Measurements from ENCODE around the gene KCND3.

Gene KCND3

GRCh38 chr1:111958851-111959250, 30.6 kb downstream of the KCND3 start:
- Histone ChIP-seq H3K9ac (ENCODE audit: insufficient read length) (no peak overlapping the region), H3K27ac (no peak overlapping the region), H3K36me3 (ENCODE audit: insufficient read depth, low read length) (no peaks in the 10 kb centered on the region), H3K4me3 (no peak overlapping the region), H3K9me3 (ENCODE audit: low read depth, low read length) (no peaks in the 10 kb centered on the region)
- no peak for DNase-seq (ENCODE audit: low read depth, low spot score)
- TF ChIP-seq EZH2 (IDR thresholded peaks at IDR 0.05) (no peak), POLR2AphosphoS5 (IDR thresholded peaks at IDR 0.05; ENCODE audit: borderline replicate concordance, low read depth, low read length) (no peak), FOXP2 (optimal IDR thresholded peaks at IDR 0.05; ENCODE audit: control extremely low read depth, extremely low read length, insufficient read depth) (no peak)

GRCh38 chr1:111958075-111958474, 31.4 kb downstream of the KCND3 start:
- no peak overlapping the region for H3K4me3 ChIP-seq
- DNase-seq (ENCODE audit: low read depth, low spot score) = no peak
- no peak overlapping the region for H3K27ac ChIP-seq
- no peaks in the 10 kb centered on the region for H3K9me3 ChIP-seq (ENCODE audit: low read depth, low read length)
- no peaks in the 10 kb centered on the region for H3K36me3 ChIP-seq (ENCODE audit: insufficient read depth, low read length)
- TF ChIP-seq POLR2AphosphoS5 (IDR thresholded peaks at IDR 0.05; ENCODE audit: borderline replicate concordance, low read depth, low read length) (no peak), EZH2 (IDR thresholded peaks at IDR 0.05) (no peak), FOXP2 (optimal IDR thresholded peaks at IDR 0.05; ENCODE audit: control extremely low read depth, extremely low read length, insufficient read depth) (no peak)
- H3K9ac ChIP-seq (ENCODE audit: insufficient read length) = no peak overlapping the region

- Histone ChIP-seq H3K36me3 (ENCODE audit: insufficient read depth, low read length) (no peaks in the 10 kb centered on the region), H3K4me3 (no peak overlapping the region), H3K9me3 (ENCODE audit: low read depth, low read length) (no peaks in the 10 kb centered on the region), H3K27ac (no peak overlapping the region), H3K9ac (ENCODE audit: insufficient read length) (no peak overlapping the region)
- DNase-seq (ENCODE audit: low read depth, low spot score) = no peak
- TF ChIP-seq EZH2 (IDR thresholded peaks at IDR 0.05) (no peak), POLR2AphosphoS5 (IDR thresholded peaks at IDR 0.05; ENCODE audit: borderline replicate concordance, low read depth, low read length) (no peak), FOXP2 (optimal IDR thresholded peaks at IDR 0.05; ENCODE audit: control extremely low read depth, extremely low read length, insufficient read depth) (no peak)
These were observed 33.2 kb downstream of the KCND3 start for GRCh38 chr1:111956155-111956771.

- TF ChIP-seq FOXP2 (optimal IDR thresholded peaks at IDR 0.05; ENCODE audit: control extremely low read depth, extremely low read length, insufficient read depth) (no peak), POLR2AphosphoS5 (IDR thresholded peaks at IDR 0.05; ENCODE audit: borderline replicate concordance, low read depth, low read length) (no peak), EZH2 (IDR thresholded peaks at IDR 0.05) (no peak)
- Histone ChIP-seq H3K4me3 (no peak overlapping the region), H3K27ac (no peak overlapping the region), H3K9me3 (ENCODE audit: low read depth, low read length) (no peaks in the 10 kb centered on the region), H3K9ac (ENCODE audit: insufficient read length) (no peak overlapping the region), H3K36me3 (ENCODE audit: insufficient read depth, low read length) (no peaks in the 10 kb centered on the region)
- no peak for DNase-seq (ENCODE audit: low read depth, low spot score)
These were observed 33.7 kb downstream of the KCND3 start for GRCh38 chr1:111955755-111956154.

GRCh38 chr1:111953797-111954196, 35.7 kb downstream of the KCND3 start:
- Histone ChIP-seq H3K27ac (no peak overlapping the region), H3K36me3 (ENCODE audit: insufficient read depth, low read length) (no peaks in the 10 kb centered on the region), H3K9ac (ENCODE audit: insufficient read length) (no peak overlapping the region), H3K4me3 (no peak overlapping the region), H3K9me3 (ENCODE audit: low read depth, low read length) (no peaks in the 10 kb centered on the region)
- TF ChIP-seq EZH2 (IDR thresholded peaks at IDR 0.05) (no peak), FOXP2 (optimal IDR thresholded peaks at IDR 0.05; ENCODE audit: control extremely low read depth, extremely low read length, insufficient read depth) (no peak), POLR2AphosphoS5 (IDR thresholded peaks at IDR 0.05; ENCODE audit: borderline replicate concordance, low read depth, low read length) (no peak)
- no peak for DNase-seq (ENCODE audit: low read depth, low spot score)

- DNase-seq (ENCODE audit: low read depth, low spot score) = no peak
- Histone ChIP-seq H3K9me3 (ENCODE audit: low read depth, low read length) (no peaks in the 10 kb centered on the region), H3K4me3 (no peak overlapping the region), H3K27ac (no peak overlapping the region), H3K36me3 (ENCODE audit: insufficient read depth, low read length) (no peaks in the 10 kb centered on the region), H3K9ac (ENCODE audit: insufficient read length) (no peak overlapping the region)
- no peak for TF ChIP-seq FOXP2 (optimal IDR thresholded peaks at IDR 0.05; ENCODE audit: control extremely low read depth, extremely low read length, insufficient read depth)
- TF ChIP-seq POLR2AphosphoS5 (IDR thresholded peaks at IDR 0.05; ENCODE audit: borderline replicate concordance, low read depth, low read length) = no peak
- no peak for TF ChIP-seq EZH2 (IDR thresholded peaks at IDR 0.05)
These were observed 37.3 kb downstream of the KCND3 start for GRCh38 chr1:111952125-111952657.

GRCh38 chr1:111948209-111949171, 41.0 kb downstream of the KCND3 start:
- DNase-seq (ENCODE audit: low read depth, low spot score) = no peak
- Histone ChIP-seq H3K36me3 (ENCODE audit: insufficient read depth, low read length) (no peaks in the 10 kb centered on the region), H3K4me3 (no peak overlapping the region), H3K9me3 (ENCODE audit: low read depth, low read length) (no peaks in the 10 kb centered on the region), H3K27ac (no peak overlapping the region), H3K9ac (ENCODE audit: insufficient read length) (no peak overlapping the region)
- TF ChIP-seq FOXP2 (optimal IDR thresholded peaks at IDR 0.05; ENCODE audit: control extremely low read depth, extremely low read length, insufficient read depth) (no peak), EZH2 (IDR thresholded peaks at IDR 0.05) (no peak), POLR2AphosphoS5 (IDR thresholded peaks at IDR 0.05; ENCODE audit: borderline replicate concordance, low read depth, low read length) (no peak)

All from SK-N-MC (cell line).